Endothelial cell of umbilical vein (primary cell): ENCODE data around the gene NR4A3. TPM values are rescaled to one million over a fixed set of nuclear protein-coding genes. Genes with fewer than 3 reads are reported as not detected.

ENCODE experiments used
- BruUV-seq: library from RNA; stranded (reverse); fragments of 400-500 nt; replicated peaks from 2 replicates; lab custom pipeline; 2021; lab: Mats Ljungman, UMichigan
- CTCF ChIA-PET: fragments of 300-600, 350-600 bp; sonication (Branson Sonifier 250); formaldehyde crosslinking; loops from one replicate; lab custom pipeline; 2021; ENCODE audit warnings: antibody characterized with exemption, inconsistent platforms; lab: Charles Lee
- POLR2A ChIA-PET: fragments of 300-600, 350-600 bp; sonication (Branson Sonifier 250); formaldehyde crosslinking; loops from one replicate; lab custom pipeline; 2021; ENCODE audit warnings: antibody characterized with exemption, inconsistent platforms; lab: Charles Lee
- DNase-seq: peaks from one replicate; pipeline ENCODE4 v3.0.0-alpha.2; 2011; ENCODE audit warnings: low read depth, low spot score
- FAIRE-seq: peaks from 2 replicates; lab custom pipeline; 2011; peaks lifted over from hg19 to GRCh38; lab: Jason Lieb, UNC
- H2AFZ ChIP-seq: 2 replicates; pipeline ENCODE4 v1.6.0; 2012; ENCODE audit warnings: low read depth, low read length, control low read depth, inconsistent platforms
- H3K27ac ChIP-seq: 2 replicates; pipeline ENCODE4 v1.5.1; 2011; ENCODE audit warnings: low read depth, mild to moderate bottlenecking, control low read depth, low read length, moderate library complexity; ENCODE audit not compliant: insufficient read depth
- H3K27me3 ChIP-seq, 2 experiments: 2 replicates each; pipeline versions ENCODE4 v1.6.0 to v1.6.1; 2011; ENCODE audit warnings: low read length in 2 of 2, mixed read lengths in 1 of 2; ENCODE audit not compliant: control insufficient read depth in 2 of 2, insufficient read depth in 2 of 2
- H3K36me3 ChIP-seq, 2 experiments: 2 replicates in 1 of 2; 3 replicates in 1 of 2; pipeline ENCODE4 v1.5.1; 2011; ENCODE audit warnings: low read length in 2 of 2, mild to moderate bottlenecking in 1 of 2, moderate library complexity in 1 of 2; ENCODE audit not compliant: control insufficient read depth in 2 of 2, insufficient read depth in 2 of 2; ENCODE audit errors: extremely low read depth in 1 of 2
- H3K4me1 ChIP-seq: 3 replicates; pipeline ENCODE4 v1.5.1; 2011; ENCODE audit warnings: mild to moderate bottlenecking, low read length; ENCODE audit not compliant: control insufficient read depth, insufficient read depth; ENCODE audit errors: extremely low read depth
- H3K4me2 ChIP-seq: 2 replicates; pipeline ENCODE4 v1.6.1; 2011; ENCODE audit warnings: low read length, control low read depth, mixed read lengths; ENCODE audit not compliant: insufficient read depth
- H3K4me3 ChIP-seq, 3 experiments: fragments of 200-600 bp in 1 of 3; sonication (generic), shearing (Covaris generic) in 1 of 3; replicated peaks in 1 of 3; 2 replicates each; pipeline ENCODE4 v1.5.1; 2011 to 2016; ENCODE audit warnings: control low read depth in 3 of 3, low read length in 3 of 3, mild to moderate bottlenecking in 2 of 3, inconsistent platforms in 1 of 3, low read depth in 1 of 3, moderate library complexity in 1 of 3; ENCODE audit not compliant: insufficient read depth in 1 of 3
- H3K79me2 ChIP-seq: 2 replicates; pipeline ENCODE4 v1.6.0; 2012; ENCODE audit warnings: low read length, inconsistent platforms; ENCODE audit not compliant: control insufficient read depth, insufficient read depth
- H3K9ac ChIP-seq: replicated peaks from 2 replicates; pipeline ENCODE3; 2011; ENCODE audit warnings: low read length, control low read depth; ENCODE audit not compliant: insufficient read depth; ENCODE audit errors: extremely low read depth
- H3K9me1 ChIP-seq: replicated peaks from 3 replicates; pipeline ENCODE4 v1.6.0; 2011; ENCODE audit warnings: mild to moderate bottlenecking, low read length; ENCODE audit not compliant: control insufficient read depth, insufficient read depth; ENCODE audit errors: extremely low read depth
- H3K9me3 ChIP-seq: replicated peaks from 2 replicates; pipeline ENCODE4 v1.5.1; 2012; ENCODE audit warnings: low read length, inconsistent platforms; ENCODE audit not compliant: control insufficient read depth, insufficient read depth
- H4K20me1 ChIP-seq: replicated peaks from 2 replicates; pipeline ENCODE3; 2011; ENCODE audit warnings: mild to moderate bottlenecking, low read length; ENCODE audit not compliant: control insufficient read depth, insufficient read depth; ENCODE audit errors: extremely low read depth
- EZH2 ChIP-seq: IDR thresholded peaks from 2 replicates; pipeline ENCODE4 v1.6.1; 2012; ENCODE audit warnings: borderline replicate concordance, low read depth, mild to moderate bottlenecking, moderate library complexity, low read length, inconsistent platforms; ENCODE audit not compliant: severe bottlenecking
- FOS ChIP-seq: IDR thresholded peaks from 2 replicates; pipeline ENCODE4 v1.6.1; 2011; ENCODE audit warnings: mild to moderate bottlenecking, low read length, moderate library complexity, borderline replicate concordance; ENCODE audit not compliant: insufficient read depth
- GATA2 ChIP-seq: IDR thresholded peaks from 2 replicates; pipeline ENCODE4 v1.7.0; 2011; ENCODE audit warnings: low read depth, mild to moderate bottlenecking, moderate library complexity, mixed read lengths, low read length; ENCODE audit not compliant: insufficient read length, insufficient read depth
- JUN ChIP-seq: IDR thresholded peaks from 2 replicates; pipeline ENCODE4 v1.6.1; 2011; ENCODE audit warnings: borderline replicate concordance, low read depth; ENCODE audit not compliant: insufficient read length, insufficient read depth
- MYC ChIP-seq: IDR thresholded peaks from one replicate; pipeline ENCODE4 v1.6.1; 2011; ENCODE audit warnings: mild to moderate bottlenecking, low read depth, low read length
- POLR2AphosphoS5 ChIP-seq: IDR thresholded peaks from 2 replicates; pipeline ENCODE4 v1.6.1; 2012; ENCODE audit warnings: low read depth, mild to moderate bottlenecking, control low read depth, low read length, moderate library complexity; ENCODE audit not compliant: insufficient read depth
- dilution Hi-C: fragments of 300-500 bp; cut with MboI; formaldehyde crosslinking; loops from one replicate; pipeline ENCODE4 v1.15.0; 2019; ENCODE audit warnings: low sequenced_read_pairs; ENCODE audit not compliant: extremely low pct_ligation_motif_present
- intact Hi-C: fragments of 100-400 bp; cut with micrococcal nuclease; formaldehyde crosslinking; loops from one replicate; pipeline ENCODE4 v1.10.0; 2022
- polyA plus RNA-seq, 4 experiments: library from polyadenylated mRNA; depleted of rRNA in 3 of 4; stranded (reverse) in 3 of 4; unstranded in 1 of 4; fragments of >200 nt; gene quantifications; 2 replicates each; pipeline versions ENCODE4 v1.2.1 to v1.2.3, GENCODE V29; 2011 to 2012; ENCODE audit warnings: missing spikeins in 1 of 4
- total RNA-seq: library from RNA; stranded (reverse); gene quantifications from 2 replicates; pipeline ENCODE4 v1.2.3, GENCODE V29; 2021
- TF ChIP-seq, protein P1 (sequence below), 2 donors: IDR thresholded peaks; 1 replicate in 1 of 2; 2 replicates in 1 of 2; pipeline ENCODE4 v1.5.1; 2011; ENCODE audit warnings: low read length in 2 of 2, mild to moderate bottlenecking in 2 of 2, moderate library complexity in 2 of 2, control low read depth in 1 of 2, inconsistent platforms in 1 of 2, low read depth in 1 of 2; ENCODE audit not compliant: insufficient read depth in 1 of 2; ENCODE audit errors: extremely low read depth in 1 of 2
- TF ChIP-seq, protein P2 (sequence below): IDR thresholded peaks from 2 replicates; pipeline ENCODE4 v1.6.1; 2011; ENCODE audit not compliant: insufficient read depth, insufficient read length

The NR4A3 gene
- total and polyA plus RNA-seq, 2 donors (not counting 3 experiments of a cell fraction or from before 2014, with no cell fraction given), result 0.11 to 0.22 TPM

DNA sequence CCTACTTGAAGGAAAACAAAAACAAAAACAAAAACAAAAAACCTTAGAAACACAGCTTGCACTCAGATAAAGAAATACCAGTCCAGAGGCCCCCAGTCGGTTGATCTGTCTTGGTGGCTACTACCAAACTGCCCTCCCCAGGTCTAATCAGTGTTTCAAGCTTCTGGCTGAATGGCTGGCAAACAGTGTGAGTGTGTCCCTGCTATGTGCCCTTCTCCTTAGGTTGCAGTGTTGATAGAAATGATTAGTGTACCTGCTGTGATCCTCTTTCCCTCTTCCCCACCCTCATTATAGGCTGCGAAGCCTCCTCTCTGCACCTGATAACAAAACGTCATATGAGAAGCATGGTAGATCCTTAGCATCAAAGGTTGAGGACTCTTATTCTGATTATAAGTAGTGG lies 12.8 kb downstream of the NR4A3 start:
- no peaks in the 10 kb centered on the region for H3K9me1 ChIP-seq
- TF ChIP-seq EZH2 (no peak), JUN (no peak), POLR2AphosphoS5 (no peak), FOS (no peak), MYC (no peak), GATA2 (no peak)
- TF ChIP-seq, protein P1, sequence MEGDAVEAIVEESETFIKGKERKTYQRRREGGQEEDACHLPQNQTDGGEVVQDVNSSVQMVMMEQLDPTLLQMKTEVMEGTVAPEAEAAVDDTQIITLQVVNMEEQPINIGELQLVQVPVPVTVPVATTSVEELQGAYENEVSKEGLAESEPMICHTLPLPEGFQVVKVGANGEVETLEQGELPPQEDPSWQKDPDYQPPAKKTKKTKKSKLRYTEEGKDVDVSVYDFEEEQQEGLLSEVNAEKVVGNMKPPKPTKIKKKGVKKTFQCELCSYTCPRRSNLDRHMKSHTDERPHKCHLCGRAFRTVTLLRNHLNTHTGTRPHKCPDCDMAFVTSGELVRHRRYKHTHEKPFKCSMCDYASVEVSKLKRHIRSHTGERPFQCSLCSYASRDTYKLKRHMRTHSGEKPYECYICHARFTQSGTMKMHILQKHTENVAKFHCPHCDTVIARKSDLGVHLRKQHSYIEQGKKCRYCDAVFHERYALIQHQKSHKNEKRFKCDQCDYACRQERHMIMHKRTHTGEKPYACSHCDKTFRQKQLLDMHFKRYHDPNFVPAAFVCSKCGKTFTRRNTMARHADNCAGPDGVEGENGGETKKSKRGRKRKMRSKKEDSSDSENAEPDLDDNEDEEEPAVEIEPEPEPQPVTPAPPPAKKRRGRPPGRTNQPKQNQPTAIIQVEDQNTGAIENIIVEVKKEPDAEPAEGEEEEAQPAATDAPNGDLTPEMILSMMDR (IDR thresholded peaks at IDR 0.05; ENCODE audit: extremely low read depth in 1 of 2, insufficient read depth in 1 of 2, low read depth in 1 of 2, low read length in 2 of 2), result no peak
- TF ChIP-seq, protein P2, sequence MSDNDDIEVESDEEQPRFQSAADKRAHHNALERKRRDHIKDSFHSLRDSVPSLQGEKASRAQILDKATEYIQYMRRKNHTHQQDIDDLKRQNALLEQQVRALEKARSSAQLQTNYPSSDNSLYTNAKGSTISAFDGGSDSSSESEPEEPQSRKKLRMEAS, result no peak
- H2AFZ ChIP-seq, result no peak overlapping the region
- H3K27ac ChIP-seq, result no peak overlapping the region
- intact Hi-C loops, result no loop called here
- H3K4me3 ChIP-seq, result no peak overlapping the region
- H3K4me2 ChIP-seq, result no peak overlapping the region
- no peaks in the 10 kb centered on the region for H4K20me1 ChIP-seq
- H3K9me3 ChIP-seq, result no peaks in the 10 kb centered on the region
- POLR2A ChIA-PET, result no interaction called here
- FAIRE-seq (no peak), DNase-seq (no peak)
- no peaks in the 10 kb centered on the region for H3K79me2 ChIP-seq
- H3K4me1 ChIP-seq, result no peaks in the 10 kb centered on the region
- H3K9ac ChIP-seq, result no peak overlapping the region
- H3K36me3 ChIP-seq, result no peaks in the 10 kb centered on the region
- no TSS peak for BruUV-seq
- dilution Hi-C loops, result no loop called here
- CTCF ChIA-PET, result no interaction called here
- H3K27me3 ChIP-seq, result peaks cover 16 to 27% of the 10 kb centered on the region in 2 experiments
